D721Med (cell line): Measurements from ENCODE around the gene DSC3.

Experiments used
- DNase-seq: peaks from one replicate; pipeline ENCODE4 v3.0.0; 2011; ENCODE audit warnings: low spot score; ENCODE audit not compliant: insufficient read length
- FAIRE-seq: peaks from 2 replicates; lab custom pipeline; 2011; peaks lifted over from hg19 to GRCh38; lab: Jason Lieb, UNC
- CTCF ChIP-seq: IDR thresholded peaks from 2 replicates; pipeline ENCODE4 v1.5.1; 2012; ENCODE audit warnings: mild to moderate bottlenecking, control low read depth; ENCODE audit not compliant: insufficient read depth; ENCODE audit errors: missing control alignments

Gene DSC3

GRCh38 chr18:31066266-31066665, 23.7 kb upstream of the DSC3 start:
- DNase-seq (no peak), FAIRE-seq (no peak)
- TF ChIP-seq CTCF = no peak

GRCh38 chr18:31065036-31065773, 22.7 kb upstream of the DSC3 start:
- peak; percentile 11 for FAIRE-seq
- no peak for DNase-seq
- no peak for TF ChIP-seq CTCF

- no peak for TF ChIP-seq CTCF
- FAIRE-seq (no peak), DNase-seq (no peak)
Measured at GRCh38 chr18:31064130-31064529, 21.6 kb upstream of the DSC3 start.

- FAIRE-seq = no peak
Measured at GRCh38 chr18:31061945-31062344, 19.4 kb upstream of the DSC3 start.

GRCh38 chr18:31058897-31059296, 16.4 kb upstream of the DSC3 start:
- FAIRE-seq (no peak), DNase-seq (no peak)
- no peak for TF ChIP-seq CTCF

More at GRCh38 chr18:31061945-31062344, 19.4 kb upstream of the DSC3 start:
- no peak for DNase-seq
- TF ChIP-seq CTCF = no peak

GRCh38 chr18:31057917-31058316, 15.4 kb upstream of the DSC3 start:
- TF ChIP-seq CTCF = no peak
- no peak for DNase-seq
- FAIRE-seq = no peak

- no peak for TF ChIP-seq CTCF
- FAIRE-seq (no peak), DNase-seq (no peak)
Measured at GRCh38 chr18:31057051-31057450, 14.5 kb upstream of the DSC3 start.
